ENCODE data around the gene MAD2L2. TPM values are rescaled to one million over a fixed set of nuclear protein-coding genes. Genes with fewer than 3 reads are reported as not detected.

The MAD2L2 gene
- total RNA-seq, 1 donor from 2014 or later: 30.1 TPM

GRCh38 chr1:11688506-11688905, 7.6 kb upstream of the MAD2L2 start:
- Histone ChIP-seq H3K27me3 (ENCODE audit: insufficient read depth, low read length) (peaks cover 20% of the 10 kb centered on the region), H3K79me2 (ENCODE audit: insufficient read depth, low read length) (no peaks in the 10 kb centered on the region), H2AFZ (ENCODE audit: low read depth, low read length) (no peak overlapping the region), H3K36me3 (ENCODE audit: insufficient read depth, low read length) (no peaks in the 10 kb centered on the region), H3K4me3 (ENCODE audit: insufficient read depth, low read depth, low read length) (no peak overlapping the region), H3K4me2 (ENCODE audit: low read length) (no peak overlapping the region), H3K9ac (ENCODE audit: low read length) (no peak overlapping the region), H3K9me3 (ENCODE audit: insufficient read depth, low read depth, low read length) (no peaks in the 10 kb centered on the region), H3K27ac (ENCODE audit: low read depth, low read length) (no peak overlapping the region), H3K4me1 (ENCODE audit: insufficient read depth, low read length) (peaks cover 17% of the 10 kb centered on the region), H4K20me1 (ENCODE audit: insufficient read depth, low read length) (peaks cover 13% of the 10 kb centered on the region)
- Mint-ChIP-seq H3K27ac (ENCODE audit: unreplicated experiment) (no peak overlapping the region), H3K27me3 (ENCODE audit: low read depth, unreplicated experiment) (peaks cover 46% of the 10 kb centered on the region), H3K9me3 (ENCODE audit: unreplicated experiment) (peaks cover 2% of the 10 kb centered on the region), H3K4me1 (ENCODE audit: low read depth, unreplicated experiment) (peaks cover 7% of the 10 kb centered on the region), H3K4me3 (ENCODE audit: unreplicated experiment) (no peak overlapping the region), H3K36me3 (ENCODE audit: low read depth, unreplicated experiment) (no peaks in the 10 kb centered on the region)
- no peak for TF ChIP-seq CTCF (IDR thresholded peaks at IDR 0.05; ENCODE audit: insufficient read depth, low read depth, low read length)
- no peak for TF ChIP-seq EZH2 (IDR thresholded peaks at IDR 0.05; ENCODE audit: insufficient read depth, low read length)
- FAIRE-seq: no peak
- DNase-seq (ENCODE audit: low read depth): no peak

- Histone ChIP-seq H3K4me2 (ENCODE audit: low read length) (no peak overlapping the region), H3K36me3 (ENCODE audit: insufficient read depth, low read length) (no peaks in the 10 kb centered on the region), H3K9ac (ENCODE audit: low read length) (no peak overlapping the region), H3K79me2 (ENCODE audit: insufficient read depth, low read length) (no peaks in the 10 kb centered on the region), H4K20me1 (ENCODE audit: insufficient read depth, low read length) (peaks cover 3% of the 10 kb centered on the region), H3K27me3 (ENCODE audit: insufficient read depth, low read length) (peaks cover 8% of the 10 kb centered on the region), H3K4me1 (ENCODE audit: insufficient read depth, low read length) (peaks cover 11% of the 10 kb centered on the region), H3K27ac (ENCODE audit: low read depth, low read length) (no peak overlapping the region), H3K9me3 (ENCODE audit: insufficient read depth, low read depth, low read length) (no peaks in the 10 kb centered on the region), H3K4me3 (ENCODE audit: insufficient read depth, low read depth, low read length) (no peak overlapping the region), H2AFZ (ENCODE audit: low read depth, low read length) (no peak overlapping the region)
- no peaks in the 10 kb centered on the region for H3K36me3 Mint-ChIP-seq (ENCODE audit: low read depth, unreplicated experiment)
- no peak overlapping the region for H3K4me3 Mint-ChIP-seq (ENCODE audit: unreplicated experiment)
- DNase-seq (ENCODE audit: low read depth) (no peak), FAIRE-seq (no peak)
- H3K27me3 Mint-ChIP-seq (ENCODE audit: low read depth, unreplicated experiment): peaks cover 30% of the 10 kb centered on the region
- no peak for TF ChIP-seq CTCF (IDR thresholded peaks at IDR 0.05; ENCODE audit: insufficient read depth, low read depth, low read length)
- no peak for TF ChIP-seq EZH2 (IDR thresholded peaks at IDR 0.05; ENCODE audit: insufficient read depth, low read length)
- H3K9me3 Mint-ChIP-seq (ENCODE audit: unreplicated experiment): no peaks in the 10 kb centered on the region
- H3K4me1 Mint-ChIP-seq (ENCODE audit: low read depth, unreplicated experiment): peaks cover 7% of the 10 kb centered on the region
- H3K27ac Mint-ChIP-seq (ENCODE audit: unreplicated experiment): no peak overlapping the region
These were observed 4.3 kb upstream of the MAD2L2 start for GRCh38 chr1:11685210-11685752.

GRCh38 chr1:11684070-11684469, 3.1 kb upstream of the MAD2L2 start:
- TF ChIP-seq CTCF (IDR thresholded peaks at IDR 0.05; ENCODE audit: insufficient read depth, low read depth, low read length) (no peak), EZH2 (IDR thresholded peaks at IDR 0.05; ENCODE audit: insufficient read depth, low read length) (no peak)
- FAIRE-seq (no peak), DNase-seq (ENCODE audit: low read depth) (no peak)
- Mint-ChIP-seq H3K36me3 (ENCODE audit: low read depth, unreplicated experiment) (no peaks in the 10 kb centered on the region), H3K27me3 (ENCODE audit: low read depth, unreplicated experiment) (peaks cover 20% of the 10 kb centered on the region), H3K9me3 (ENCODE audit: unreplicated experiment) (no peaks in the 10 kb centered on the region), H3K4me3 (ENCODE audit: unreplicated experiment) (no peak overlapping the region), H3K4me1 (ENCODE audit: low read depth, unreplicated experiment) (peaks cover 2% of the 10 kb centered on the region), H3K27ac (ENCODE audit: unreplicated experiment) (no peak overlapping the region)
- Histone ChIP-seq H3K4me1 (ENCODE audit: insufficient read depth, low read length) (peaks cover 11% of the 10 kb centered on the region), H3K36me3 (ENCODE audit: insufficient read depth, low read length) (no peaks in the 10 kb centered on the region), H3K9me3 (ENCODE audit: insufficient read depth, low read depth, low read length) (no peaks in the 10 kb centered on the region), H3K27me3 (ENCODE audit: insufficient read depth, low read length) (no peaks in the 10 kb centered on the region), H3K27ac (ENCODE audit: low read depth, low read length) (no peak overlapping the region), H4K20me1 (ENCODE audit: insufficient read depth, low read length) (no peaks in the 10 kb centered on the region), H3K9ac (ENCODE audit: low read length) (no peak overlapping the region), H3K4me3 (ENCODE audit: insufficient read depth, low read depth, low read length) (no peak overlapping the region), H3K4me2 (ENCODE audit: low read length) (no peak overlapping the region), H2AFZ (ENCODE audit: low read depth, low read length) (no peak overlapping the region), H3K79me2 (ENCODE audit: insufficient read depth, low read length) (no peaks in the 10 kb centered on the region)
